ENCODE data around the gene ZSWIM3.

The ZSWIM3 gene

DNA sequence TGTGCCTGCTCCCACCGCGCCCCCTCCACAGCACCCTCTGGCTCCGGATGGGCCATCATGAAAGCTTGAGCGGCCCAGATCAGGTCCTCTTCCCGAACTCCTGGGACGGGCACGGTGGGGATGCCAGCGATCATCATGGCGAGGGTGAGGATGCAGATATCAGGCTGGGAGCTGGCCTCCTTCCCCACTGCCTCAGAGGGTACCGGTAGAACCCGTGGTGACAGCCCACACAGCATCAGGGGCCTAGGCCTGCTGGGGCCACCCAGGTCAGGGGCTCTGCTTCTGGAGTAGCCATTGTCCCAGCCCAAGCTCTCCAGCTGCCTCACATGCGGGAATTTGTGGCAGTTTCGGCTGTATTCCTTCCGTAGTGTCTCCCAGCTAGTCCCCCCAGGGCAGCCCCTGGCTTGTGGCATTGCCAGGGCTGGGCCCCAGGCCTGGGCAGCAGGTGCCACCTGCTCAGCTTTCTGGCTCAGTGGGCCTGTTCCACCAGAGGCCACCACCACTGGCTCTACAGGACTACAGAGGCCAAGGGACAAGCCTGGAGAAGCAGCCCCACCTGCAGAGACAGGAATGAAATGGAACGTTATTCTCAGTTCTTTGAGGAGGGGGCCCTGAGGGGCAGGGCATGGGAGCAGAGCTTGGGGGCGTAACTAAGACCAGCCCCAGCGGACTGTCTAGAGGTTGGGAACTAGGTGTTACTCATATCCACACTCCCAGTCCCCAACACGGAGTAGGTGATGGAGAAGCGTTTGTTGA is 29.4 kb downstream of the ZSWIM3 start:
- intact Hi-C loops (cut with DNase I; ENCODE audit: low total_unique reads): loop anchor here (10.0 kb wide), 1 partner anchor 92 kb away; the partner anchor contains the start of genes DNTTIP1 and WFDC3
- TF ChIP-seq, protein P1, sequence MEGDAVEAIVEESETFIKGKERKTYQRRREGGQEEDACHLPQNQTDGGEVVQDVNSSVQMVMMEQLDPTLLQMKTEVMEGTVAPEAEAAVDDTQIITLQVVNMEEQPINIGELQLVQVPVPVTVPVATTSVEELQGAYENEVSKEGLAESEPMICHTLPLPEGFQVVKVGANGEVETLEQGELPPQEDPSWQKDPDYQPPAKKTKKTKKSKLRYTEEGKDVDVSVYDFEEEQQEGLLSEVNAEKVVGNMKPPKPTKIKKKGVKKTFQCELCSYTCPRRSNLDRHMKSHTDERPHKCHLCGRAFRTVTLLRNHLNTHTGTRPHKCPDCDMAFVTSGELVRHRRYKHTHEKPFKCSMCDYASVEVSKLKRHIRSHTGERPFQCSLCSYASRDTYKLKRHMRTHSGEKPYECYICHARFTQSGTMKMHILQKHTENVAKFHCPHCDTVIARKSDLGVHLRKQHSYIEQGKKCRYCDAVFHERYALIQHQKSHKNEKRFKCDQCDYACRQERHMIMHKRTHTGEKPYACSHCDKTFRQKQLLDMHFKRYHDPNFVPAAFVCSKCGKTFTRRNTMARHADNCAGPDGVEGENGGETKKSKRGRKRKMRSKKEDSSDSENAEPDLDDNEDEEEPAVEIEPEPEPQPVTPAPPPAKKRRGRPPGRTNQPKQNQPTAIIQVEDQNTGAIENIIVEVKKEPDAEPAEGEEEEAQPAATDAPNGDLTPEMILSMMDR (IDR thresholded peaks at IDR 0.05): no peak

DNA sequence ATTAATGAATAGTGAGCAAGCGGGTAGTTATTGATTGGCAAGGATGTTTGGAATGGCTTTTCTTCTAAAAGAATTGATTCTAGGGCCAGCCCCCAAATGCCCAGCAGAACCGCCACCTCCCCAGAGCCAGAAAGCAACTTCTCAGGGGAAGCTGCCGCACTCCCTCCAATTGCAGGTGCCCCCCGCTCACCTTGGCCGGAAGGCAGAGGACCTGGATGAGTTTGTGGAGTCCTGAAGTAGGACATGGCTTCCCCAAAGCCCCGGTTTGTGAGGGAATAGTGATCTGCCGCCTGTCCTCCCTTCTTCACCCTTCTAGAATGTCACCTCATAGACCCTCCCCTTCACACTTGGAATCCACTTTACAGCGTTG is 29.9 kb downstream of the ZSWIM3 start, which contains the start of gene SPATA25:
TSS of gene SPATA25 (minus strand) at position 277 of the 370 bp plus-strand sequence. CDS start at position 245, 32 bp downstream.
- H3K4me1 ChIP-seq: peaks cover 0 to 34% (median 21%) of the 10 kb centered on the region in 4 donors
- peaks cover 11 to 51% (median 41%) of the 10 kb centered on the region in 3 donors for H3K36me3 ChIP-seq
- intact Hi-C loops (cut with DNase I; ENCODE audit: low total_unique reads): loop anchor here (10.0 kb wide), 1 partner anchor 93 kb away; the partner anchor contains the start of genes DNTTIP1 and WFDC3

More for the DNA sequence above, 29.4 kb downstream of the ZSWIM3 start:
- Histone ChIP-seq H3K27me3 (no peaks in the 10 kb centered on the region), H3K4me1 (peaks cover 0 to 34% (median 22%) of the 10 kb centered on the region in 4 donors), H3K9me3 (no peaks in the 10 kb centered on the region), H3K4me3 (no peak overlapping the region), H3K27ac (no peak overlapping the region), H3K36me3 (peaks cover 11 to 52% (median 41%) of the 10 kb centered on the region in 3 donors)
- DNase-seq: no peak

DNA sequence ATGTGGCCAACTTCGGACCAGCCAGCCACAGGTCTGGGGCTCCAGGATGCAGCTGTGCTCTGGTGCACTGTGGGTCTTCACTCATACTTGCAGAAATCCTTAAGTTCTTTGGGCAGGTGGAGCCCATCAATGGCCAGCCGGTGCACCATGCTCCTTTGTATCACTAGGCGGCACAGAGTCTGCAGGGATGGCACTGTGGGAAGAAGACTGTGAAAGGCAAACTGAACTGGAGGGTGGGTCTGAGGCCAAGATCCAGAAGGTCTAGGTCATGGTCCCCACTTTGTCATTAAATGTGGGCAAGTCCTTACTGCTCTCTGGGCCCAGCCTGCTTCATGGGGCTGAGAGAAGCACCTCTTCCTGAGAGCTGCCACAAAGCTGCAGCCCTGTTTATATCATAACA is 31.3 kb downstream of the ZSWIM3 start:
- TF ChIP-seq, protein P1 (IDR thresholded peaks at IDR 0.05): no peak
- no peak for DNase-seq
- Histone ChIP-seq H3K27ac (no peak overlapping the region), H3K4me3 (no peak overlapping the region), H3K9me3 (no peaks in the 10 kb centered on the region), H3K4me1 (peaks cover 0 to 33% (median 24%) of the 10 kb centered on the region in 4 donors), H3K36me3 (peaks cover 2 to 49% (median 32%) of the 10 kb centered on the region in 3 donors), H3K27me3 (no peaks in the 10 kb centered on the region)
- intact Hi-C loops (cut with DNase I; ENCODE audit: low total_unique reads): loop anchor here (10.0 kb wide), 1 partner anchor 94 kb away; the partner anchor contains the start of genes DNTTIP1 and WFDC3

More for the DNA sequence above, 29.9 kb downstream of the ZSWIM3 start, which contains the start of gene SPATA25:
- no peak within 1 kb of the TSS for H3K27ac ChIP-seq
- DNase-seq: no peak
- H3K9me3 ChIP-seq: no peaks in the 10 kb centered on the region
- H3K4me3 ChIP-seq: no peak within 1 kb of the TSS
- TF ChIP-seq, protein P1 (IDR thresholded peaks at IDR 0.05): no peak
- H3K27me3 ChIP-seq: no peaks in the 10 kb centered on the region

DNA sequence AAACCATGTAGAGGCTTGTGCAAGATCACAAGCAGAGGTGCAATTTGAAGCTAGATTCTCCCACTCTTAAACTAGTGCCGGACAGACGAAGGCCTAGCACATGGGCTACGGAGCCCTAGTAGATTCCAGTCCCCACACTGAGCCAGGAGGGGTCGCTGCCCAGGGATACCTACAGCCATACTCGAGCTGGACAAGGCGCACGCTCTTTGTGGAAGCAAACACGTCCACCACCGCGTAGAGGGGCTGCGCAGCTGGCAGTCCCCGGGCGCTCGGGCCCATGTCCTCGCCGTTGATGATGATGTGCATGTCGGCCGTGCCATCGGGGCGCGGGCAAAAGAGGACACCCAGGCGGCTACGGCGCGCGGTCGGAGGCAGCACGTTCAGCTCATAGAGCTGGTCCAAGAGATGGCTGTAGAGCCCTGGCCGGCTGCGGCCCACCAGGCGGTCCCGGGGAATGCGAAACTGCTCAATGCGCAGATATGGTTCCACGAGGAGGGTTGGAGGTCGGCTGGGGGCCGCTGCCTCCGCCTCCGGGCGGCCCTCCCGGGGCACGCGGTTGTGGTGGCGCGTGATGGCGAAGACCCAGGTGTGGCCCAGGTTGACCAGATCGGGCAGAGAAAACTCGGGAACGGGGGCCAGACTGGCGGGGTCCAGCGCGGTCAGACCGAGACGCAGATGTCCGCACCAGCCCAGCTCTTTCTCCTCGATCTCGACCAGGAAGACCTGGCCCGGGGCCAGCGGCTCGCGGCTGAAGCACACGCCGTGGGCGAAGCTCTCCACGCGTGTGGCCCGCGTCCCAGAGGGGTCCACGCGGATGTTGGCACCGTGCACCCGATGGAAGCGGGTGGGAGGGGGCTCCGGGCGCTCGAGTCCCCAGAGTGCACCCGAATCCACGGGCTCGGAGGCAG is 32.9 kb downstream of the ZSWIM3 start:
- Histone ChIP-seq H3K4me1 (peaks cover 0 to 33% (median 24%) of the 10 kb centered on the region in 4 donors), H3K4me3 (peak overlapping the region; percentile 58 to 82), H3K36me3 (peaks cover 0 to 60% (median 43%) of the 10 kb centered on the region in 3 donors), H3K27ac (peak overlapping the region; percentile 79 to 89), H3K27me3 (no peaks in the 10 kb centered on the region), H3K9me3 (no peaks in the 10 kb centered on the region)
- TF ChIP-seq, protein P1 (IDR thresholded peaks at IDR 0.05): peak; percentile 63 to 75
- DNase-seq: peak; percentile 90 to 91
- intact Hi-C loops (cut with DNase I; ENCODE audit: low total_unique reads): loop anchor here (5.0 kb wide), 1 partner anchor 42 kb away; the partner anchor contains the start of gene PCIF1
